SU-DHL-6 (cell line): ENCODE results near the gene CPT1B.

Experiments
- H2AFZ ChIP-seq: fragments of 200-600 bp; sonication (generic); 2 replicates; pipeline ENCODE4 v1.6.1; 2014; ENCODE audit warnings: low read depth, mild to moderate bottlenecking, moderate library complexity, mixed read lengths, antibody characterized with exemption, low read length; ENCODE audit not compliant: severe bottlenecking
- H3F3A ChIP-seq: fragments of 200-600 bp; shearing (Covaris generic); 2 replicates; pipeline ENCODE4 v1.6.0; 2016; ENCODE audit warnings: antibody characterized with exemption, mild to moderate bottlenecking; ENCODE audit not compliant: insufficient read depth
- H3K27ac ChIP-seq: fragments of 200-600 bp; sonication (generic); 2 replicates; pipeline ENCODE4 v1.5.1; 2016; ENCODE audit warnings: low read depth, mild to moderate bottlenecking, low read length, moderate library complexity, mixed read lengths
- H3K27me3 ChIP-seq: fragments of 200-600 bp; sonication (generic), shearing (Covaris generic); 2 replicates; pipeline ENCODE4 v1.6.0; 2014; ENCODE audit warnings: mild to moderate bottlenecking, low read length
- H3K36me3 ChIP-seq: fragments of 200-600 bp; sonication (generic); 2 replicates; pipeline ENCODE4 v1.6.1; 2014; ENCODE audit warnings: mild to moderate bottlenecking, low read length, mixed read lengths
- H3K4me2 ChIP-seq: fragments of 300-600, 200-600 bp; shearing (Covaris generic), sonication (generic); 2 replicates; pipeline ENCODE4 v1.6.0; 2014; ENCODE audit warnings: low read length, low read depth, mild to moderate bottlenecking; ENCODE audit not compliant: poor library complexity, severe bottlenecking
- H3K4me3 ChIP-seq: fragments of 200-600 bp; sonication (generic); 2 replicates; pipeline ENCODE4 v1.5.1; 2014; ENCODE audit warnings: antibody characterized with exemption, low read length, mild to moderate bottlenecking, mixed read lengths; ENCODE audit not compliant: insufficient read depth, poor library complexity, severe bottlenecking
- H3K79me2 ChIP-seq: fragments of 200-600 bp; sonication (generic); 2 replicates; pipeline ENCODE4 v1.6.1; 2014; ENCODE audit warnings: mild to moderate bottlenecking, low read length, moderate library complexity; ENCODE audit not compliant: insufficient read depth
- H3K9ac ChIP-seq: fragments of 200-600 bp; sonication (generic); 2 replicates; pipeline ENCODE4 v1.7.0; 2014; ENCODE audit warnings: mild to moderate bottlenecking, low read length
- H3K9me2 ChIP-seq: fragments of 200-600 bp; sonication (generic); replicated peaks from 2 replicates; pipeline ENCODE4 v1.6.1; 2014; ENCODE audit warnings: low read length; ENCODE audit not compliant: insufficient read depth
- H3K9me3 ChIP-seq: fragments of 200-600 bp; sonication (generic); 2 replicates; pipeline ENCODE4 v1.6.1; 2014; ENCODE audit warnings: low read length, mixed read lengths; ENCODE audit not compliant: insufficient read depth
- H4K20me1 ChIP-seq: fragments of 200-600 bp; sonication (generic); 2 replicates; pipeline ENCODE4 v1.6.1; 2014; ENCODE audit warnings: low read depth, mild to moderate bottlenecking, antibody characterized with exemption, low read length, moderate library complexity, mixed read lengths
- CTCF ChIP-seq: fragments of 200-600 bp; sonication (generic); IDR thresholded peaks from one replicate; pipeline ENCODE4 v1.5.1; 2017; ENCODE audit warnings: antibody characterized with exemption, mild to moderate bottlenecking, low read length, moderate library complexity; ENCODE audit not compliant: insufficient read depth, poor library complexity, severe bottlenecking
- EZH2phosphoT487 ChIP-seq: fragments of 200-600 bp; sonication (generic), shearing (Covaris generic); conservative IDR thresholded peaks from 2 replicates; pipeline ENCODE4 v1.6.1; 2018; ENCODE audit warnings: mild to moderate bottlenecking, antibody characterized with exemption, low read length, moderate library complexity, mixed read lengths

Gene CPT1B

GRCh38 chr22:50612528-50613221 is 34.4 kb upstream of the CPT1B start:
- Histone ChIP-seq H3K9ac (no peak overlapping the region), H2AFZ (no peak overlapping the region)

DNA sequence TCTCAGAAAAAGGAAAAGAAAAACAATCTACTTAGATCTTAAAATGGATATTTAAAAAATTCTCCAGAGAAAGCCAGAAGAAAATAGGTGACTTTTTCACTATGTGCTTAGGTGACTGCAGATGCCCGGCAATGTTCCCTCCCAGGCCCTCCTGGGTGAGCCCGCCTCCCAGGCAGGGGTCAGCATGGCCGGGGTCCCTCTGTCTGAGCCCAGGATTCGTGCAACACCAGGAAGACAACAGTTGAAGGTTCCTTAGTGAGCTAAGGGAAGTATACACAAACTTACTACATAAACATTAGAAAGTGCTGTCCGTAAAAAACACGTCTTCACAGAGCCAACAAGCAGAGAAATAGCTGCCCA is 33.9 kb upstream of the CPT1B start:
- H3K27me3 ChIP-seq = no peaks in the 10 kb centered on the region
- TF ChIP-seq EZH2phosphoT487 (no peak), CTCF (no peak)
- no peaks in the 10 kb centered on the region for H4K20me1 ChIP-seq
- no peaks in the 10 kb centered on the region for H3F3A ChIP-seq
- H3K36me3 ChIP-seq = no peaks in the 10 kb centered on the region
- H2AFZ ChIP-seq = no peak overlapping the region
- H3K27ac ChIP-seq = no peak overlapping the region
- no peaks in the 10 kb centered on the region for H3K79me2 ChIP-seq
- no peak overlapping the region for H3K9ac ChIP-seq
- no peaks in the 10 kb centered on the region for H3K9me2 ChIP-seq
- H3K9me3 ChIP-seq = no peaks in the 10 kb centered on the region
- no peak overlapping the region for H3K4me2 ChIP-seq
- no peak overlapping the region for H3K4me3 ChIP-seq

More at GRCh38 chr22:50612528-50613221, 34.4 kb upstream of the CPT1B start:
- H3K27ac ChIP-seq = no peak overlapping the region
- no peak overlapping the region for H3K4me3 ChIP-seq
- no peaks in the 10 kb centered on the region for H3K9me2 ChIP-seq
- no peaks in the 10 kb centered on the region for H3F3A ChIP-seq
- no peaks in the 10 kb centered on the region for H4K20me1 ChIP-seq
- H3K36me3 ChIP-seq = no peaks in the 10 kb centered on the region
- no peaks in the 10 kb centered on the region for H3K27me3 ChIP-seq
- no peaks in the 10 kb centered on the region for H3K79me2 ChIP-seq
- TF ChIP-seq CTCF (no peak), EZH2phosphoT487 (no peak)
- no peak overlapping the region for H3K4me2 ChIP-seq
- no peaks in the 10 kb centered on the region for H3K9me3 ChIP-seq

DNA sequence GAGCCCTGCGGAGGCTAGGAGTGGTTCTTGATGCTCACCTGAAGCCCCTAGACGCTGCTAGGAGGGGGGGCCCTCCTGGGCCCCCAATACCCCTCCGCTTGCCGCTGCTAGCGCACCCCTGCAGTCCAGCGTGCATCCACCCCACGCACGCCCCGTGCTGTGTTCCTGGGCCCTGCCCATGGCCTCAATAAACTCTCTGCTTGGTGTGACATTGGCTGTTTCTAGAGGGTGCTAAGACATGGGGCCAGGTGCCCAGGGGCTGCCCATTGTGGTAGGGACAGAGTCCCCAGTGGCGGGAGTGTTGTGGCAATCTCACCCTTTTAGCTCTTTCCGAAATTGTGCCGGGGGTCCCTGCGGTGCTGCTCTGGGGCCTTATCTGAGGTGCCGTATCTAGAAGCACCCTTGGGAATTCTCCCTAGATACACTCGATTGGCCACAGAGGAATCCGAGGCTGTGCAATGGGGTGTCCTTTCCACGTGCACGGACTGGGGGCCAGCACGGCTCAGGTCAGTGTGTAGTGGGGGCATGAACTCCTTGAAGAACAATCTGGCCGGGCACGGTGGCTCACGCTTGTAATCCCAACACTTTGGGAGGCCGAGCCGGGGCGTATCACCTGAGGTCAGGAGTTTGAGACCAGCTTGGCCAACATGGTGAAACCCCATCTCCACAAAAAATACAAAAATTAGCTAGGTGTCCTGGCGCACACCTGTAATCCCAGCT is 33.3 kb upstream of the CPT1B start:
- H3K9me2 ChIP-seq = no peaks in the 10 kb centered on the region
- H3K27me3 ChIP-seq = no peaks in the 10 kb centered on the region
- no peak overlapping the region for H2AFZ ChIP-seq
- H3K4me2 ChIP-seq = no peak overlapping the region
- no peaks in the 10 kb centered on the region for H4K20me1 ChIP-seq
- H3K9me3 ChIP-seq = no peaks in the 10 kb centered on the region
- no peak overlapping the region for H3K27ac ChIP-seq
- no peak overlapping the region for H3K4me3 ChIP-seq
- H3K79me2 ChIP-seq = no peaks in the 10 kb centered on the region
- no peak for TF ChIP-seq CTCF
- no peak for TF ChIP-seq EZH2phosphoT487
- no peaks in the 10 kb centered on the region for H3F3A ChIP-seq
- H3K36me3 ChIP-seq = no peaks in the 10 kb centered on the region
- no peak overlapping the region for H3K9ac ChIP-seq
